GM18517 (cell line): ENCODE measurements around the gene RIPOR3.
"Not testable (repeated sequence)": the region's sequence is repeated elsewhere in the genome, so short reads cannot be mapped to it uniquely, and the experiment has no call there.

Experiments used
- ATAC-seq: cut with Tn5 transposase; IDR thresholded peaks from one replicate; pipeline ENCODE4 v1.9.1; 2021; ENCODE audit warnings: mild to moderate bottlenecking, moderate library complexity; ENCODE audit not compliant: unreplicated experiment

Gene RIPOR3

DNA sequence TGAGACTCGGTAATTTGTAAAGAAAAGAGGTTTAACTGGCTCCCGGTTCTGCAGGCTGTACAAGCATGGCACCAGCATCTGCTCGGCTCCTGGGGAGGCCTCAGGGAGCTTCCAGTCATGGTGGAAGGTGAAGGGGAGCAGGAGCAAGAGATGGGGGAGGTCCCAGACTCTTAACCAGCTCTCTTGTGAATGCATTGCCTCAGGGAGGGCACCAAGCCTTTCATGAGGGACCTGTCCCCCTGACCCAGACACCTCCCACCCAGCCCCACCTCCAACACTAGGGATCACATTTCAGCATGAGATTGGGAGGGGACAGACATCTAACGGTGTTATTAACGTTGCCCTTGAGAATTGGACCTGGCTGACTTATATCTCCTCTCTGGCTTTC lies 112.6 kb downstream of the RIPOR3 start:
- no peak for ATAC-seq

DNA sequence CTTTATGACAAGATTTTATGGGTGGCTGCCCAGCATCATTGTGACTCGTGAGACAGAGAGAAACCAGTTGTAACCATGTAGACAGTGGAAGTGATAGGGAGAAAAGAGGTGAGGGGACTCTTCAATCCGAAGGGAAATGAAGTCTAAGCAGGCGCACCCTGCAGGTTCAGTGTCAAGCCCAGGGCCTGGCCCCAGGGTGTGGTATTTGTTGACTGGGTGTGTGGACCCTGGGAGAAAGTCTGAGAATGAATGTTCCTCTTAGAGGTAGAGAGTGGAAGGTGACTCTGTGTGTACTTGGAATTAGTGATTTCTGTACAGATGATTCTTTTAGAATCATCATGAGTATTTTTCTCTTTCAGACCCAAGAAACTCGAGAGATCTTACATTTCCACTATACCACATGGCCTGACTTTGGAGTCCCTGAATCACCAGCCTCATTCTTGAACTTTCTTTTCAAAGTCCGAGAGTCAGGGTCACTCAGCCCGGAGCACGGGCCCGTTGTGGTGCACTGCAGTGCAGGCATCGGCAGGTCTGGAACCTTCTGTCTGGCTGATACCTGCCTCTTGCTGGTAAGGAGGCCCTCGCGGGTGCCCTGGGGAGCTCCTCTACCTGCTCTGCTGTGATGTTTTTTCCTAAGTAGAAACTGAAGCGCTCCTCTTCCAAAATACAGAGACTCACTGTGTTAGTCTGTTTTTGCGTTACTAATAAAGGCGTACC lies 113.1 kb downstream of the RIPOR3 start:
- no peak for ATAC-seq

DNA sequence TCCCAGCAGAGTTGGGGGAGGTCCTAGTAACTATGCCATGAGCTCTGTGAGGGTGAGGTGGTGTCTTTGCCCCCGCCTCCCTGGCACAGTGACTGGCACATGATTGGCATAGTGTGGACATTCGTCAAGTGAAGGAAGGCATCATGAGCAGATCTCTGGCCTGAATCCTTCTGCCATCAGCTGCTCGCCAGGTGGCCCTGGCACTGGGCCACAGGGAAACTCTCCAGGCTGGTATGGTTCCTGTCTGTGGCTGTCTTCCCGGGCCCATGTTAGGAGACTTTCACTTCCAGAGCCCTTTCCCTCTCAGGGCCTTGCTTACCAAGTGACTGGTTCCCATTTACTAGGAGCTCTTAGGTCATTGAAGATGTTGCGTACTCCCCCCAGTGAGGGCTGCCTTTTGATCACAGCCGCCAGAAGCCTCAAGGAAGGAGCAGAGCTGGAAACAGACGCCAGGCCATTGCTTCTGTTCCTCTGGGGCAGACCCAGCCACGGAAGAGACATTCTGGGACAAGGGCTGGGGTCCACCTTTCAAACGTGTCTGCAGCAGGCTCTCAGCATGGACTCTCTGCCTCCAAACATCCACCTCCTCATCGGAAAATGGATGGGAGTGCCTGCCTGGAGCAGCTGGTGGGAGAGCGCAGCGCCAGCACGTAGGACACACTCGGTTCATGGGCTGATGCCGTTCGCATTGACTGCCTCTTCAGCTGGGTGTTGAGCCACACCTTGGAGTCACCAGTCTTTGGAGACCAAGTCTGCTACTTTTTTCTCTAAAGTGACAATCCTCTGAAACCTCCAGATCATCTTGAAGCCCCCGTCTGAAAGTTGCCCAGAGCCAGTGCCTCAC lies 113.9 kb downstream of the RIPOR3 start:
- ATAC-seq = no peak

DNA sequence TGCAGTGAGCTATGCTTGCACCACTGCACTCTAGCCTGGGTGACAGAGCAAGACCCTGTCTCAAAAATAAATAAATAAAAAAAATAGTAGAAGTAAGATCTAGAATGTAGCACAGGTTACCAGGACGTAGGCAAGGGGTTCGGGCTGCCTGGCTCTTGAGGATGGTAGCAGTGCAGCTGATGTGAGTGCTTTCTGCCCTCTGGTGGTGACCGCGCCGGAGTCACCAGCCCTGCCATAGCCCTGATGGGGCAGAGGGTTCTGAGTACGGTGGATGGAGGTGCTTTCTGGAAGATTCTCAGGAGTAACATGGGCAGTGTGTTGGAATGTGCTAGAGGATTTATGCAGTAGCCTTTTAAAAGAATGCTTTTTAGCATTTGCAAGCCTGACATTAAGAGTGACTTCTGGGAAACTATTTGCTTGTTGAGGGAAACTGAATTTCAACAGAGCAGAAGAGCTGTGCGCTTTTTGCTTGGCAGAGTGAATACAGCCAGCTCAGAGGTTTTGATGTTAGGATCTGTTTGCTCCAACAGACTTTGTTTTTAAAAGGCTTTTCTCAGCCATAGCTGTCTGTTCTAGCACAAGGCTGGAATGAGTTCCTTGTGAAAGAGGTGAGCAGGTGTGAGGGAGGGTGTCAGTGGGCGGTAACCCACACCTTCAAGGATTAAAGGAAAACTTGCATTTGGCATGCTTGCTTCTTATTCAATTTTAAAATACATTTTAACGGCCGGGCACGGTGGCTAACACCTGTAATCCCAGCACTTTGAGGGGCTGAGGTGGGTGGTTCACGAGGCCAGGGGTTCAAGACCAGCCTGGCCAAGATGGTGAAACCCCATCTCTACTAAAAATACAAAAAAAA lies 115.2 kb downstream of the RIPOR3 start:
- no peak for ATAC-seq

DNA sequence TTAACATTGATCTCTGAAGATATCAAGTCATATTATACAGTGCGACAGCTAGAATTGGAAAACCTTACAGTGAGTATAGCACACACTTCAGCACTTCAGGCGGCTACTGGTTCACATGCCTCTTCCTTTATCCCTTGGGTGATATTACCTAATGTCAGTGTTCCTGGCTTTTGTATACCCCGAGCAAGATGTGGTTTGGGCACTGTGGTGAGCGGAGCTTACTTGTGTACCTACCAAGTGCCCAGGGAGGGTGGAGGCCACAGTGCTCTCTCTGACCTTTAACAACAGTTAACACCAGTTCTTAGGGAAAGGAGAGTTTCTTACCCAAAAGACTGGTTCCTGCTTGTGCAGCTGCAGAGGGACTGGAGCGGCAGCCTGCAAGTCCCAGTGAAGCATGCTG lies 116.8 kb downstream of the RIPOR3 start:
- no peak for ATAC-seq

DNA sequence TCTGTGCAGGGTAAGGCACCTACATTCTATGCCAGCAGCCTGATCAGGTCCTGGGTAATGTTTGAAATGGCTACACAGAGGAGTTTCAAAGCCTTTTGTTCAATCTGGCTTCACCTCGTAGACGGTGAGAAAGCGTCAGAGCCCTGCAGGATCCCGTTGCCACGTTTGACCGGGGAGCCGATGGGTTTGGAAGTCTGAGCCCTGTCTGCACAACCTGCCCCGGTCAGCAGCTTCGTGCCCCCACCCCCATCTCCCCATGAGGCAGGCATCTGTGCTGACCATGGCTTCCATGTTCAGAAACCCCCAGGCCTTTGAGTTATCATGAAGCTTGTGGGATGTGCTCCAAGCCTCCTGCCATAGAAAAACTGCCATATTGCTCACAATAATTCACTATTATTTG lies 117.2 kb downstream of the RIPOR3 start:
- ATAC-seq = no peak

DNA sequence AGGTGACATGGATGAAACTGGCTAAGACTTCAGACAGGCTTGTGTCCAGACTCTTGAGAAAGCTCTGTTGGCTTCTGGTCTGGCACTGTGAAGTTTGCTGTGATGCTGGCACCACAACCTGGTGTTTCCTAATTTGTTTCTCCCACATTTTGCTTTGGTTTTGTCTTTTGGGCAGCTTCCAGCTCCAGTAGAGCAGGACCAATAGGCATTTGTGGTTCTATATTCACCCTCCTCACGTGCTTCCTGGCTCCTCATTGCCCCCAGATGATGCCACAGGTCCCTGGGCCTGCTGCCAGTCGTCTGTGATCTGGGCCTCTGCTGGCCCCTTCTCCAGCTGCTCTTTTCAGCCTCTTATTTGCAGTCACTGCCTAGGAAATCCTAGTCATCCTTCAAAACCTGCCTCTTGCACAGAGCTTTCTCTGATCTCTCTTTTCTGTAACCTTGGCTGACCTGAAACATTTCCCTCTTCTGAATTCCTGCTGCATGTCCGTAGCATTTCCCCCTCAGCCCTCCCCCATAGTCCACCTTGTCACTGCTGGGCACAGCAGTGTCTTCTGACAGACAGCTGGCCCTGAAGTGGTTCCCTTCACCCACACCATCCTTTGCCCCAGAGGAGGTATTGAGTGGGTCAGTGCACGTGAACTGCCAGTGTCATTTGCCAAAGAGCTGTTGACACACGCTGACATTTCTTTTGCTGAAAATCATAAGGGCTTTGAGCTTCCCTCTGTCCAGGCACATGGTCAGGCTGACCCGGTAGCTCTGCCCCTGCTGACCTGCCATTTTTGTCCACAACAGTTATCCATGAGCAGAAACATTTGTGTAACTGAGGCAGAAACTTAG lies 118.2 kb downstream of the RIPOR3 start:
- ATAC-seq = no peak

DNA sequence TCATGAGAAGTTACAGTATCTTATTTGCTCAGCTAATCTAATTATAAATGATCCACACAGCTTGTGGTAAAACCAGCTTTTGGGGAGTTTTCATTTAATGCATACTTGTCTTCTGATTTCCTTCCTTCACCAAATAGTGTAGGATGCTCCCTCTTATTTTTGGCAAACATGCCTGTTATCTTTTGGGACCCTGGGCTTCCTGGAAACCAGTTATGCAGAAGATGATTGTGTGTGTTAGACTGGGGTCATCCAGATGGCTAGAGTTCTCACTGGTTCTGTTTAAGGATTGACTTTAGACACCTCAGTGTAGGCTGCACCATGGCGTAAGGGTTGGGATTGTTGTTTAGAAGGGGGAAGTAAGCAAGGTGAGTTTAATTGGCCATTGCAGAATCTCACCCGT lies 119.9 kb downstream of the RIPOR3 start:
- no peak for ATAC-seq

DNA sequence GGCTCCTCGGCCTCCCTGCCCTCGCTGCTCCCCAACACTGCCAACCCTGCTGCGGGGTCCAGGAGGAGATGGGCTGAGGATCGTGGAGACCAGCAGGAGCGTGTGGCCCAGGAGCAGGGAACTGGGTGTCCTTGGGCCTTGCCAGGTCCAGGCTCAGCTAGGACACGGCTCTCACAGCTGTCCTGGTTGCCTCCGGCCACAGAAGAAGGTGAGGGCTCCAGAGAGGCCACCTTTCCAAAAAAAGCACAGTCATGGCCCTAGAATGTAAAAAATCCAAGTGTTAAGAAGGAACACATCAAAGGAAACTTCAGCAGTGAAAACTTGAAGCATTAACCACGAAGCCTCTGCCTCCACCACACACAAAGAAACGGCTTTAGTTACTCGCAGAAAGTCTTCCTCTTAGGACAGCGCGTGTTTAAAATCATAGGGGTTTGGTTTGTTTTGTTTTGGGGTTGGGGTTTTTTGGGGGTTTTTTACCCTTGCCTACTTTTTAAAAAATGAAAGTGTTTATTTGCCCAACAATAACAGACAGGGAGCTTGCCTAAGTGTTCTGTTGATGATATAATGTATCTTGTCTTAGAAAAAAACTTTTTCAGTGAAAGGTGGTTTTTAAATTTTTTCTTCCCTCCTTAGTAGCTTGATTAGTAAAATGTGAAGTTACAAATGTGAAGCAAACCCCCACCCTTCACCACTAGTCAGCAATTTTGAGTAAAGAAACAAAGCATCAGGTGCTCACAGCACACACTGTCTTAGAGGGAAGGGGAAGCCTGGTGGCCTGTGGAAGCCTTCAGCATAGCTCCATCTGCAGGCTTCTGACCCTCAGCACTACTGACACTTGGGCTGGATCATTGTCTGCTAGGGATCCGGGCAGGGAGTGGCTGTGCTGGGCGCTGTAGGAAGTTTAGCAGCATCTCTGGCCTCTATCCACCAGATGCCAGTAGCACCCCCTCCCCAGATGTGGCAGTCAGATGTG lies 121.2 kb downstream of the RIPOR3 start:
- peak; percentile 58 for ATAC-seq

DNA sequence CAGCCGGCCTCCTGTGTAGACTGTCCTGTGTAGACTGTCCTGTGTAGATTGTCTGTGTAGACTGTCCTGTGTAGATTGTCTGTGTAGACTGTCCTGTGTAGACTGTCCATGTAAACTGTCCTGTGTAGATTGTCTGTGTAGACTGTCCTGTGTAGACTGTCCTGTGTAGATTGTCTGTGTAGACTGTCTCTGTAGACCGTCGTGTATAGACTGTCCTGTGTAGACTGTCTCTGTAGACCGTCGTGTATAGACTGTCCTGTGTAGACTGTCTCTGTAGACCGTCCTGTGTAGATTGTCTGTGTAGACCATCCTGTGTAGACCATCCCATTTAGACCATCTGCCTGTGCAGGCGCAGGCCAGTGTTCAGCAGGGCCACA lies 121.9 kb downstream of the RIPOR3 start:
- not testable (repeated sequence) for ATAC-seq

DNA sequence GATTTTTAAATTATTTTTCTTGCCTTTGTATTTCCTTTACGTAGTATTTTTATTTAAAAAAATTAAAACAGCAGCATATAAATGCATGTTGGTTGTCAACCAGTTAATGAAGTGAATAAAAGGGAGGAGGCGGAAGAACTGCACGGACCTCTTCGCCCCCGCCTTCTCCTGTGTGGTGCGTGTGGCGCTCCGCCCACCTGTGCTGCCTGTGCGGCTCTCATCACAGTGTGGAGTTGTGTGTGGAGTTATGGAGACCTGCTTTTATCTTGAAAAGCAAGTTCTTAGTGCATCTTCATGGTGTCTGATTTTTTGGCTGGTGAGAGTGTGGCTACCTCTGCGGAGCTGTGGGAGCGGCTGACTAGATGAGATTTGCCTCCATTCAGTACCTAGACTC lies 122.8 kb downstream of the RIPOR3 start:
- ATAC-seq = no peak

DNA sequence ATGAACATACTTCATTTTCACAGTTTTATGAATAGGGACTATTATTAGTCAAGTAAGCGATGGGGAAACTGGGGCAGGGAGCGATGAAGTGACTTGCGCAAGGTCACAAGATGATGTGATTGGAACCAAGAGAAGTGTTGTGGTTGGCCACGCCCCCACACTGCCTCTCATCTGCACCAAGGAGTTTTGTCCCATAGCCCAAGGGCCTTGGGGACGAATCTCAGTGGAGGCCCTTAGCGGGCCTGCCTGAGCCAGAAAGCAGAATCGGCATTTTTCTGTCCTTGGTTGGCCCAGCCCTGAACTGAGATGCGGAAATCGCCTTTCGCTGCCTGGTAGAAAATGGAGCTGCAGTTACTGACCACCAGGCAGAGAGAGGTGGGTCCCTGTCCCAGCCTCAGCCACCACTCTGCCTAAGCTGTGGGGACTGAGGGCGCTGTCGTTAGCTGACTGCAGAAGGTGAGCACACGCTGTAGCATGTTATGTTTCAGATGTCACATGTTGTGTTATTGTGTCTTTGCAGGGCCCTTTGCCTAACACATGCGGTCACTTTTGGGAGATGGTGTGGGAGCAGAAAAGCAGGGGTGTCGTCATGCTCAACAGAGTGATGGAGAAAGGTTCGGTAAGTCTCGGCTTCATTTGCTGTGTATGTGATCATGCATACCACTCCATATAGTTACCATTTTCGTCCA lies 123.3 kb downstream of the RIPOR3 start:
- no peak for ATAC-seq

DNA sequence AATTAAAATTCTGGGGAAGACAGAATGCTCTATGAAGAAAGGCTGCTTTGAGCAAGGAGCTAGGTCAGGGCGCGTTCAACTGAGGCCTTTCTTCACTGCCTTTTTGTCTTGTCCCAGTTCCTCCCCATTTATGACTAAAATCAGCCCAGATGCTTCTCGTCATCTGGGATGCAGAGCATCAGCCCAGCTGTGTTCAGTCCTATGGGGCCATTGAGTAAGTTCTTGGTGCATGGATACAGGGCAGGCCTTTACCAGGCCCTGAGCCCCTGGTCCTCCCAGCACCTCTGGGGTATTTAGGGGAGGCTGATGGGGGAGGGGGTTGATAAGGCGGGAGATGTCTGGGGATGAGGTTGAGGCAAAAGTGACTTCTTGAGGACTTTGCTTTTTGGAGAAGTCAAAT lies 125.5 kb downstream of the RIPOR3 start:
- no peak for ATAC-seq

DNA sequence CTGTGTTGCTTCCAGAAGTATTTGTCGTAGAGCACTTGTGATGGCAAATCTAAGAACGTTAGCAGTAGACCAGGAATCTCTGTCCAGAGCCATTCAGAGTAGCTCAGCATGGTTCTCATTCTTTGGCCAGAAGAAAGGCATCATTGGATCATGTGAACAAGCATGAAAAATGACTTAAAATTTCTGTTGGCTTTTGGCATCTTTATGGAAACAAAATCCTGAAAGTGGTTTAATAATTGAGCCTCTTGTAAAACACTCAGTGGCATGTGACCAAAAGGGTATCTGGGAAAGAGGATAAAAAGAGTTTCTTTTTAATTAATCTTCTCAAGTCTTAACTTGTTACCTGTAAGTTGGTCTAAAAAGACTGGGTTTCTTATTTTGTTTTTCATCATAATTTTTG lies 126.0 kb downstream of the RIPOR3 start:
- no peak for ATAC-seq

DNA sequence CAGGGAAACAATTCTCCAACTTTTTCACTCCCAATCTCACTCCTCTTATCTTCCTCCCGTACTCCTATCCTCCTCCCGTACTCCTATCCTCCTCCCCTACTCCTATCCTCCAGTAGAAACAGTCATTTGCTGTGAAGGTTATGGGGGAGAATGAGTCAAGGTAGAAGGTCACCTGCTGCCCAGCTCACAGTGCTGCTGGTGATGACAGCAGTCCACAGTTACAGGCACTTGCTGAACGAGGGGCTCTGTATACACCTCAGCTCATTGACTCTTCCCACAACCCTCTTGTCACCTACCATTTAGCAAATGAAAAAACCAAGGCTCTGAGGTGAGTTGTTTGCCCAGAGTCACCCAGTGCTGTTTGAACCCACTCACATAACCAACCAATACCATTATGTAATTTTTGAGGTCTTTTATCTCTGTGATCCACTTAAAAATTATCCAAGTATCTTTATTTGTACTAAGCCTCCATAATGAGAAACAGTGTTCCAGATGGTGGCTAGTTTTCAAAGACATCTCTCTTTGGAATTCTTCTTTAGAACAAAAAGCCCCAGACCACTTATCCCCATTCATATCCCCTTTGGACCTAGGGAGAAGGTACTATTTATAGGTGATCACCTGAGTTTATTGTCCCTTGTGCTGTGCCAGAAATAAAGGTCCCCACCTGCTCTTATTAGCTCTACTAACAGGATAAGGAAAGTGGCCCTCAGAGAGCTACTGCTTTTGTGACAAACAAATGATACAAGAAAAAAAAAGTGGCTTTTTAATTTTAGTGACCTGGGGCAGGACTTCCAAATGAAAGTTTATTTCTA lies 128.0 kb downstream of the RIPOR3 start:
- ATAC-seq = no peak

DNA sequence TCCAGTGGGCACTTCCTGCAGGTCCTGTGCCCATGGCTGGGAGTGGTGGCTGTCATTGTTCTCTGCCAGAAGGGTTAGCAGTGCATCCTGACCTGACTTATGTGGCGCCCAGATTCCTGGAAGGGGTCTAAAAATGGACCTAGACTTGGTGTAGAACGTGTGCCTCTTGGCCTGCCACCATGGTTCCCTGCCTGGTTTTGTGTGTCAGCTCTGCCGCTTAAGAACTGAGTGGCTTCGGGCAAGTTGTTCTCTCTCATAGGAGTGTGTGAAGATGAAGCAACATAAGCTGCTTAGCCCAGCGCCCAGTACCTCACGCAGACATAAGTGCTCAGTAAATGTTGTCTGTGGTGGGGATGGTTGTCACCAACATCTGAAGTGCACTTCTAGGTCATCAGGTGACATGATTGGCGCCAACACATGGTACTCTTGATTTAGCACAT lies 129.1 kb downstream of the RIPOR3 start:
- ATAC-seq = no peak

DNA sequence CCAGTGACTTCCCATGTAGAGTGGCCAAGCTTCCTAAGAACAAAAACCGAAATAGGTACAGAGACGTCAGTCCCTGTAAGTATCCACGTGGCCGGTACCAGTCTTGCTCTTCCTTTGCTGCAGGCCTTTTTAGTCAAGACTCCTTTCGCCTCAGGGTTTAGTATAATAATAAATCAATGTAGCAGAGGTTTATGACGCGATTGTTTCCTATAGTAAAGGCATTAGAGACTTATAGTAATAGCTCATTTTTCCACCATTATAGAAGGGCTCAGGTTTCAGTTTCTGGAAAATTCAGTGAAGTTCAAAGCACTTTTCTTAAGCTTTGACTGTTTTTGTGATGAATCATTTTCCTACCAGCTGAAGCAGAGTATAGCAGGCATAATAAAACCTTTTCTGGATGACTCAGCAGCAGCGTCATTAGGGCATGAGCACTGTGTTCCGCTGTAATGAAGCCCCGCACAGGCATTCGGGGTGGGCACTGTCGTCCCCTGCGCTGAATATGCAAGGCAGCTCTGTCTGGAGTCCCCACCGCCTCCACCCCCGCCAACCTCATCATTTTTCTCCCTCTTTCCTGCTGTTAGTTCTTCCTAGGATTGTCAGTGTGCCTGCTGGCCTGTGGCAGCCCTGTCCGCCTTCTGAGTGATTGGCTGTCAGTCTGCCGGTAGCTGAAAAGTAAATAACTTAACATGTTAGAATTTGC lies 129.8 kb downstream of the RIPOR3 start:
- ATAC-seq = no peak
